ENCODE results near the gene CCDC61.

CCDC61 gene

GRCh38 chr19:45994998-45995714 lies at the start of gene CCDC61:
Gene CCDC61 (plus strand): TSS chr19:45995467. CDS start chr19:46003019, 7,552 bp downstream.
- DNase-seq (ENCODE audit: low read depth, low spot score) = peak; percentile 92

- no peak for DNase-seq (ENCODE audit: low read depth, low spot score)
Observed at GRCh38 chr19:45947926-45948325, 47.3 kb upstream of the CCDC61 start.

- no peak for DNase-seq (ENCODE audit: low read depth, low spot score)
Observed at GRCh38 chr19:45952341-45952685, 43.0 kb upstream of the CCDC61 start.

GRCh38 chr19:45952686-45953505 lies 42.4 kb upstream of the CCDC61 start:
- DNase-seq (ENCODE audit: low read depth, low spot score) = no peak

- DNase-seq (ENCODE audit: low read depth, low spot score) = no peak
Observed at GRCh38 chr19:45953676-45954075, 41.6 kb upstream of the CCDC61 start.

- no peak for DNase-seq (ENCODE audit: low read depth, low spot score)
Observed at GRCh38 chr19:45954156-45954555, 41.1 kb upstream of the CCDC61 start.

GRCh38 chr19:45955905-45956608 lies 39.2 kb upstream of the CCDC61 start:
- DNase-seq (ENCODE audit: low read depth, low spot score) = no peak

GRCh38 chr19:45958320-45958719 lies 36.9 kb upstream of the CCDC61 start:
- DNase-seq (ENCODE audit: low read depth, low spot score) = no peak

GRCh38 chr19:45958769-45959516 lies 36.3 kb upstream of the CCDC61 start:
- no peak for DNase-seq (ENCODE audit: low read depth, low spot score)

GRCh38 chr19:45959517-45960025 lies 35.7 kb upstream of the CCDC61 start:
- no peak for DNase-seq (ENCODE audit: low read depth, low spot score)

GRCh38 chr19:45960595-45961235 lies 34.6 kb upstream of the CCDC61 start:
- DNase-seq (ENCODE audit: low read depth, low spot score) = no peak

GRCh38 chr19:45962021-45962420 lies 33.2 kb upstream of the CCDC61 start:
- no peak for DNase-seq (ENCODE audit: low read depth, low spot score)

GRCh38 chr19:45967246-45967645 lies 28.0 kb upstream of the CCDC61 start:
- no peak for DNase-seq (ENCODE audit: low read depth, low spot score)

- DNase-seq (ENCODE audit: low read depth, low spot score) = no peak
Observed at GRCh38 chr19:45968626-45969025, 26.6 kb upstream of the CCDC61 start.

GRCh38 chr19:45969676-45970075 lies 25.6 kb upstream of the CCDC61 start:
- DNase-seq (ENCODE audit: low read depth, low spot score) = no peak

GRCh38 chr19:45971260-45971902 lies 23.9 kb upstream of the CCDC61 start:
- no peak for DNase-seq (ENCODE audit: low read depth, low spot score)

- DNase-seq (ENCODE audit: low read depth, low spot score) = no peak
Observed at GRCh38 chr19:45972081-45972946, 23.0 kb upstream of the CCDC61 start.

GRCh38 chr19:45972947-45973540 lies 22.2 kb upstream of the CCDC61 start:
- no peak for DNase-seq (ENCODE audit: low read depth, low spot score)
